Ishikawa (cell line): ENCODE results near the gene C2CD4D.

Experiments
- CEBPB ChIP-seq: IDR thresholded peaks from 2 replicates; pipeline ENCODE4 v1.6.1; 2012
- CREB1 ChIP-seq: IDR thresholded peaks from 2 replicates; pipeline ENCODE4 v1.6.1; 2012; ENCODE audit warnings: low read depth
- EGR1 ChIP-seq: IDR thresholded peaks from 2 replicates; pipeline ENCODE4 v1.6.1; 2012
- EP300 ChIP-seq: IDR thresholded peaks from 2 replicates; pipeline ENCODE4 v1.6.1; 2012; ENCODE audit warnings: borderline replicate concordance
- FOXM1 ChIP-seq: IDR thresholded peaks from 2 replicates; pipeline ENCODE4 v1.6.1; 2012; ENCODE audit warnings: low read depth, borderline replicate concordance
- NFIC ChIP-seq: IDR thresholded peaks from 2 replicates; pipeline ENCODE4 v1.6.1; 2012
- RAD21 ChIP-seq: IDR thresholded peaks from 2 replicates; pipeline ENCODE4 v1.6.1; 2012; ENCODE audit warnings: low read depth
- TAF1 ChIP-seq: IDR thresholded peaks from 2 replicates; pipeline ENCODE4 v1.6.1; 2012; ENCODE audit warnings: low read depth, mild to moderate bottlenecking
- TCF12 ChIP-seq: IDR thresholded peaks from 2 replicates; pipeline ENCODE4 v1.6.1; 2012; ENCODE audit warnings: low read depth
- TEAD4 ChIP-seq: IDR thresholded peaks from 2 replicates; pipeline ENCODE4 v1.6.1; 2012
- YY1 ChIP-seq: IDR thresholded peaks from 2 replicates; pipeline ENCODE4 v1.6.1; 2012; ENCODE audit warnings: low read depth
- ZBTB7A ChIP-seq: IDR thresholded peaks from 2 replicates; pipeline ENCODE4 v1.6.1; 2012; ENCODE audit warnings: low read depth
- TF ChIP-seq, protein P1 (sequence below): IDR thresholded peaks from 2 replicates; pipeline ENCODE4 v1.6.1; 2012; ENCODE audit warnings: low read depth, mild to moderate bottlenecking
- TF ChIP-seq, protein P2 (sequence below): IDR thresholded peaks from 2 replicates; pipeline ENCODE4 v1.6.1; 2012
- TF ChIP-seq, protein P3 (sequence below): IDR thresholded peaks from 2 replicates; pipeline ENCODE4 v1.6.1; 2012

C2CD4D gene

DNA sequence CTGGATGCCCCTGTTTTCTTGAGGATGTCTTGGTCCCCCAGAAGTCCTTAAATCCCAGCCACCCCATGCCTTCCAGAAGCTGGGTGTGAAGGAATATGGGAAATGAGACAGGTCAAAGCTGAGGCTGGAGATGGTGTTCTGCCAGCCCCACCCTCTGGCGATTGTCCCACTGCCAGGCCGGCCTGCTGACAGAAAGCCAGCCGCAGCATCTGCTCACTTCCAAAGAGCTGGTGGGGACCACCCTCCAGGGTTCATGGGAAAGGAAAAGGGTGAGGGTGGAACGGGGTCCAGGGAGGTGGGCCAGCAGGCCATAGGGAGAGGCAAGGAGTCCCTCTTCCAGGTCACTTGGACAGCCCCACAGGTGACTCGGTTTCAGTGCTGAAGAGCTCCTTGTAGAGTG lies 32.5 kb downstream of the C2CD4D start:
- no peak for TF ChIP-seq TAF1
- TF ChIP-seq NFIC: no peak
- no peak for TF ChIP-seq CEBPB
- no peak for TF ChIP-seq YY1
- TF ChIP-seq, protein P1, sequence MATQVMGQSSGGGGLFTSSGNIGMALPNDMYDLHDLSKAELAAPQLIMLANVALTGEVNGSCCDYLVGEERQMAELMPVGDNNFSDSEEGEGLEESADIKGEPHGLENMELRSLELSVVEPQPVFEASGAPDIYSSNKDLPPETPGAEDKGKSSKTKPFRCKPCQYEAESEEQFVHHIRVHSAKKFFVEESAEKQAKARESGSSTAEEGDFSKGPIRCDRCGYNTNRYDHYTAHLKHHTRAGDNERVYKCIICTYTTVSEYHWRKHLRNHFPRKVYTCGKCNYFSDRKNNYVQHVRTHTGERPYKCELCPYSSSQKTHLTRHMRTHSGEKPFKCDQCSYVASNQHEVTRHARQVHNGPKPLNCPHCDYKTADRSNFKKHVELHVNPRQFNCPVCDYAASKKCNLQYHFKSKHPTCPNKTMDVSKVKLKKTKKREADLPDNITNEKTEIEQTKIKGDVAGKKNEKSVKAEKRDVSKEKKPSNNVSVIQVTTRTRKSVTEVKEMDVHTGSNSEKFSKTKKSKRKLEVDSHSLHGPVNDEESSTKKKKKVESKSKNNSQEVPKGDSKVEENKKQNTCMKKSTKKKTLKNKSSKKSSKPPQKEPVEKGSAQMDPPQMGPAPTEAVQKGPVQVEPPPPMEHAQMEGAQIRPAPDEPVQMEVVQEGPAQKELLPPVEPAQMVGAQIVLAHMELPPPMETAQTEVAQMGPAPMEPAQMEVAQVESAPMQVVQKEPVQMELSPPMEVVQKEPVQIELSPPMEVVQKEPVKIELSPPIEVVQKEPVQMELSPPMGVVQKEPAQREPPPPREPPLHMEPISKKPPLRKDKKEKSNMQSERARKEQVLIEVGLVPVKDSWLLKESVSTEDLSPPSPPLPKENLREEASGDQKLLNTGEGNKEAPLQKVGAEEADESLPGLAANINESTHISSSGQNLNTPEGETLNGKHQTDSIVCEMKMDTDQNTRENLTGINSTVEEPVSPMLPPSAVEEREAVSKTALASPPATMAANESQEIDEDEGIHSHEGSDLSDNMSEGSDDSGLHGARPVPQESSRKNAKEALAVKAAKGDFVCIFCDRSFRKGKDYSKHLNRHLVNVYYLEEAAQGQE: no peak
- TF ChIP-seq, protein P2, sequence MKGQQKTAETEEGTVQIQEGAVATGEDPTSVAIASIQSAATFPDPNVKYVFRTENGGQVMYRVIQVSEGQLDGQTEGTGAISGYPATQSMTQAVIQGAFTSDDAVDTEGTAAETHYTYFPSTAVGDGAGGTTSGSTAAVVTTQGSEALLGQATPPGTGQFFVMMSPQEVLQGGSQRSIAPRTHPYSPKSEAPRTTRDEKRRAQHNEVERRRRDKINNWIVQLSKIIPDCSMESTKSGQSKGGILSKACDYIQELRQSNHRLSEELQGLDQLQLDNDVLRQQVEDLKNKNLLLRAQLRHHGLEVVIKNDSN: no peak
- no peak for TF ChIP-seq TCF12
- TF ChIP-seq, protein P3, sequence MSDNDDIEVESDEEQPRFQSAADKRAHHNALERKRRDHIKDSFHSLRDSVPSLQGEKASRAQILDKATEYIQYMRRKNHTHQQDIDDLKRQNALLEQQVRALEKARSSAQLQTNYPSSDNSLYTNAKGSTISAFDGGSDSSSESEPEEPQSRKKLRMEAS: no peak
- no peak for TF ChIP-seq TEAD4
- TF ChIP-seq CREB1: no peak
- TF ChIP-seq ZBTB7A: no peak
- TF ChIP-seq RAD21: no peak
- TF ChIP-seq FOXM1: no peak
- TF ChIP-seq EGR1: no peak
- no peak for TF ChIP-seq EP300

GRCh38 chr1:151806170-151806569 lies 33.5 kb downstream of the C2CD4D start:
- TF ChIP-seq ZBTB7A (no peak), RAD21 (no peak), TEAD4 (no peak), EGR1 (no peak), TAF1 (no peak), CREB1 (no peak), CEBPB (no peak), TCF12 (no peak), NFIC (no peak), EP300 (no peak), FOXM1 (no peak), YY1 (no peak)
- TF ChIP-seq, protein P2: no peak
- TF ChIP-seq, protein P3: no peak
- TF ChIP-seq, protein P1: no peak

- TF ChIP-seq, protein P1: no peak
- TF ChIP-seq YY1: no peak
Observed at GRCh38 chr1:151805066-151805820, 34.4 kb downstream of the C2CD4D start, which contains the start of gene LINGO4. Gene LINGO4 (minus strand): TSS chr1:151805419. CDS start chr1:151802704, 2,715 bp downstream.

DNA sequence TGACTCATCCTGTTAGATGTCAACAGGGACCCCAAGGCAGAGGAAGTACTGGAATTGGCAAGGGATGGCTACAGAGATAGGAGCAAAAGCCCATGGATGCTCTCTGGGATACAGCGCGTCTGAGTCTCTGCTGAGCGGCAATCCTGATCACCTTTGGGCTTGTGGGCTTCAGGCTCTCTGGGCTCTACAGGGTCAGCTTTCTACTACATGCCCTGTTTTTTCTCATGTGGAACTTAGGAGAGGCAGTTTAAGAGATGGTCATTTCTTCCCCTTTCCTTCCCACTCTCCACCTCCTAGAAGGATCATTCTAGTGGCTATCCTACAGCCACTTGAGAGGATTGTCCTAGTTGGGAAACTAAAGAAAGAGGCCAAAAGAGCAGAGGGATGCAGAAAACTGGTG lies 35.7 kb downstream of the C2CD4D start:
- TF ChIP-seq, protein P1: no peak
- TF ChIP-seq EP300 (no peak), TEAD4 (no peak), ZBTB7A (no peak), CREB1 (no peak), TCF12 (no peak), CEBPB (no peak), NFIC (no peak), TAF1 (no peak), EGR1 (no peak), YY1 (no peak), FOXM1 (no peak), RAD21 (no peak)
- TF ChIP-seq, protein P2: no peak
- TF ChIP-seq, protein P3: no peak
